Right lobe of liver (tissue), 4 donors: ENCODE measurements around the gene FILIP1L.

ENCODE experiments used
- CTCF ChIP-seq, 4 donors: fragments of 200-600 bp in 3 of 4; fragments of 450-650 bp in 1 of 4; IDR thresholded peaks; one replicate each; pipeline versions ENCODE4 v1.5.1 to v1.8.0; 2016 to 2022; ENCODE audit warnings: antibody characterized with exemption in 4 of 4, mild to moderate bottlenecking in 2 of 4
- POLR2A ChIP-seq: fragments of 450-650 bp; IDR thresholded peaks from one replicate; pipeline ENCODE4 v1.6.1; 2017; ENCODE audit warnings: antibody characterized with exemption, mild to moderate bottlenecking
- donor health status: DM: no; HTN: no; CAD: no.
- donor health status: DM: no; HTN: no; CAD: no.
- donor health status: DM: no; HTN: yes; CAD: no.

DNA sequence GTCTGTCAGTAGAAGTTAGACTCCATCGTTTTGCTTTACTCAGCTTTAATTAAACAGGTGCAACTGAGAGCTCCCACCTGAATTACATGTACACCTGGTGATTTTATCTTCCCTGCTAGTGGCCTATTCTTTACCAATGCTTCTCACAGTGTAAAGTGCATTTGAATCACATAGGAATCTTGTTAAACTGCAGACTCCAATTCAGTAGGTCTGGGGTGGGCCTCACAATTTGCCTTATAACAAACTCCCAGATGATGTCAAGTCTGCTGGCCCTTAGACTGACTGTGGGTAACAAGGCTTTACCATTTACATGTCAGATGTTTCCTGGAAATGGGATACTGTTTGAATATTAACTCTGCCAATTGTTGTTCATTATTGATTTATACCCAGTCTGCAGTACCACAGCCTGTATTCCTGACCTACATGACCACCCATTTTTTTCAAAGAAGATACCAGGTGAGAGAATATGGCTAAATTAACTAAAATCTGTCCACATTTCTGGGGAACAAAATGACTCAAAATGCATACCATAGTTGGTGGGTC, 259.5 kb downstream of the FILIP1L start:
- TF ChIP-seq POLR2A, result no peak
- no peak for TF ChIP-seq CTCF (IDR thresholded peaks at IDR 0.05)
